ENCODE data around the gene TNS4.

Gene TNS4

GRCh38 chr17:40453881-40454612, 47.4 kb downstream of the TNS4 start:
- peak; percentile 68 for DNase-seq

- no peak for DNase-seq
Observed at GRCh38 chr17:40452921-40453378, 48.5 kb downstream of the TNS4 start.

- peak; percentile 91 for DNase-seq
Observed at GRCh38 chr17:40452216-40452787, 49.1 kb downstream of the TNS4 start.

- DNase-seq, result peak; percentile 91
Observed at GRCh38 chr17:40451420-40451819, 50.0 kb downstream of the TNS4 start.

GRCh38 chr17:40450175-40450574, 51.2 kb downstream of the TNS4 start:
- DNase-seq, result no peak

GRCh38 chr17:40448639-40449261, 52.7 kb downstream of the TNS4 start:
- no peak for DNase-seq

GRCh38 chr17:40448213-40448638, 53.2 kb downstream of the TNS4 start:
- DNase-seq, result no peak

GRCh38 chr17:40447806-40448205, 53.6 kb downstream of the TNS4 start:
- no peak for DNase-seq

- DNase-seq, result no peak
Observed at GRCh38 chr17:40447148-40447644, 54.2 kb downstream of the TNS4 start.

GRCh38 chr17:40445751-40446468, 55.5 kb downstream of the TNS4 start:
- DNase-seq, result no peak

- DNase-seq, result no peak
Observed at GRCh38 chr17:40443988-40444899, 57.2 kb downstream of the TNS4 start.

GRCh38 chr17:40443196-40443987, 58.0 kb downstream of the TNS4 start, which contains the start of gene IGFBP4:
Gene IGFBP4, plus strand, starts transcription at chr17:40443450. Its CDS starts 286 bp downstream, at chr17:40443736.
- DNase-seq, result peak; percentile 81

- DNase-seq, result no peak
Observed at GRCh38 chr17:40442392-40443195, 58.8 kb downstream of the TNS4 start.

- no peak for DNase-seq
Observed at GRCh38 chr17:40440166-40440565, 61.3 kb downstream of the TNS4 start.

GRCh38 chr17:40437095-40437732, 64.2 kb downstream of the TNS4 start:
- peak; percentile 40 for DNase-seq

- no peak for DNase-seq
Observed at GRCh38 chr17:40436636-40437035, 64.8 kb downstream of the TNS4 start.

- no peak for DNase-seq
Observed at GRCh38 chr17:40433551-40434415, 67.6 kb downstream of the TNS4 start.

GRCh38 chr17:40432864-40433528, 68.4 kb downstream of the TNS4 start:
- DNase-seq, result peak; percentile 57
